HepG2 (cell line): Measurements from ENCODE around the gene RASSF4. TPM values are rescaled to one million over a fixed set of nuclear protein-coding genes. Genes with fewer than 3 reads are reported as not detected.

Source experiments
- EHMT2 ChIP-seq: fragments of 200-600 bp; sonication (generic); IDR thresholded peaks from 2 replicates; pipeline ENCODE4 v1.7.0; 2017; ENCODE audit warnings: antibody characterized with exemption, low read depth, low read length, borderline replicate concordance
- EP300 ChIP-seq, 3 experiments: sonication (generic) in 1 of 3; formaldehyde crosslinking in 1 of 3; IDR thresholded peaks; 2 replicates each; pipeline versions ENCODE4 v1.5.1 to v1.6.1; 2011 to 2020; ENCODE audit warnings: low read depth in 2 of 3, low read length in 2 of 3, borderline replicate concordance in 1 of 3, improper control_type of control experiment in 1 of 3, mild to moderate bottlenecking in 1 of 3, missing genetic modification reagents in 1 of 3, moderate library complexity in 1 of 3
- FOXO1 ChIP-seq: sonication (generic); formaldehyde crosslinking; IDR thresholded peaks from 2 replicates; pipeline ENCODE4 v1.4.0; 2020; ENCODE audit warnings: missing genetic modification reagents
- IRF2 ChIP-seq: IDR thresholded peaks from 2 replicates; pipeline ENCODE4 v1.6.1; 2018; ENCODE audit warnings: missing genetic modification reagents, missing compliant biosample characterization
- KLF12 ChIP-seq: sonication (generic); formaldehyde crosslinking; IDR thresholded peaks from 2 replicates; pipeline ENCODE4 v1.4.0; 2020; ENCODE audit warnings: missing genetic modification reagents, borderline replicate concordance
- PITX1 ChIP-seq: sonication (generic); formaldehyde crosslinking; IDR thresholded peaks from 2 replicates; pipeline ENCODE4 v1.5.1; 2020; ENCODE audit warnings: mild to moderate bottlenecking, missing genetic modification reagents
- RFXANK ChIP-seq: IDR thresholded peaks from 2 replicates; pipeline ENCODE4 v1.6.1; 2016
- SMARCE1 ChIP-seq: fragments of 450-650 bp; IDR thresholded peaks from 2 replicates; pipeline ENCODE4 v1.6.1; 2017; ENCODE audit warnings: borderline replicate concordance
- SMC3 ChIP-seq: IDR thresholded peaks from 2 replicates; pipeline ENCODE4 v1.6.1; 2011; ENCODE audit warnings: low read length, improper control_type of control experiment
- ZNF343 ChIP-seq: sonication (generic); formaldehyde crosslinking; IDR thresholded peaks from 2 replicates; pipeline ENCODE4 v1.4.0; 2020; ENCODE audit warnings: mild to moderate bottlenecking, missing genetic modification reagents
- ZNF547 ChIP-seq: sonication (generic); formaldehyde crosslinking; IDR thresholded peaks from 2 replicates; pipeline ENCODE4 v1.5.1; 2020; ENCODE audit warnings: mild to moderate bottlenecking, missing genetic modification reagents
- ZNF552 ChIP-seq: sonication (generic); formaldehyde crosslinking; IDR thresholded peaks from 2 replicates; pipeline ENCODE4 v1.9.0; 2022; ENCODE audit warnings: missing genetic modification reagents, mild to moderate bottlenecking, borderline replicate concordance
- ZNF615 ChIP-seq: sonication (generic); formaldehyde crosslinking; IDR thresholded peaks from 2 replicates; pipeline ENCODE4 v1.5.0; 2020; ENCODE audit warnings: mild to moderate bottlenecking, missing genetic modification reagents, borderline replicate concordance
- ZNF777 ChIP-seq: sonication (generic); formaldehyde crosslinking; IDR thresholded peaks from 2 replicates; pipeline ENCODE4 v1.4.0; 2020; ENCODE audit warnings: missing genetic modification reagents
- ZSCAN9 ChIP-seq: IDR thresholded peaks from 2 replicates; pipeline ENCODE4 v1.6.1; 2016; ENCODE audit warnings: borderline replicate concordance
- polyA plus RNA-seq, 8 experiments: library from polyadenylated mRNA; depleted of rRNA in 3 of 8; stranded (reverse) in 7 of 8; unstranded in 1 of 8; fragments of >200 nt; fragmentation: Illumina TruSeq in 4 of 8; extraction: Trizol in 4 of 8; gene quantifications; 2 replicates each; pipeline versions ENCODE4 v1.2.1 to v1.2.3, GENCODE V29; 2011 to 2016; ENCODE audit warnings: low read depth in 4 of 8, missing spikeins in 1 of 8, mixed read lengths in 1 of 8; ENCODE audit not compliant: insufficient read depth in 1 of 8
- total RNA-seq, 5 experiments: library from RNA; depleted of rRNA; stranded (reverse); fragments of >200 nt; fragmentation: Illumina TruSeq; extraction: Trizol; gene quantifications; 2 replicates each; pipeline ENCODE4 v1.2.3, GENCODE V29; 2016; ENCODE audit warnings: low read depth in 1 of 5
- TF ChIP-seq, protein P1 (sequence below): sonication (generic); formaldehyde crosslinking; IDR thresholded peaks from 2 replicates; pipeline ENCODE4 v1.5.1; 2020; ENCODE audit warnings: mild to moderate bottlenecking, missing genetic modification reagents, borderline replicate concordance
- TF ChIP-seq, protein P2 (sequence below), 2 experiments: IDR thresholded peaks; 2 replicates each; pipeline ENCODE4 v1.6.1; 2011 to 2012; ENCODE audit warnings: low read length in 2 of 2, borderline replicate concordance in 1 of 2, low read depth in 1 of 2, mild to moderate bottlenecking in 1 of 2, moderate library complexity in 1 of 2
- TF ChIP-seq, protein P3 (sequence below): IDR thresholded peaks from 2 replicates; pipeline ENCODE4 v1.6.1; 2016; ENCODE audit warnings: mild to moderate bottlenecking

Gene RASSF4
- total and polyA plus RNA-seq, 2 of the 13 experiments (the other 11 are each of a cell fraction or from before 2014, with no cell fraction given) = 34.0 to 51.7 TPM

DNA sequence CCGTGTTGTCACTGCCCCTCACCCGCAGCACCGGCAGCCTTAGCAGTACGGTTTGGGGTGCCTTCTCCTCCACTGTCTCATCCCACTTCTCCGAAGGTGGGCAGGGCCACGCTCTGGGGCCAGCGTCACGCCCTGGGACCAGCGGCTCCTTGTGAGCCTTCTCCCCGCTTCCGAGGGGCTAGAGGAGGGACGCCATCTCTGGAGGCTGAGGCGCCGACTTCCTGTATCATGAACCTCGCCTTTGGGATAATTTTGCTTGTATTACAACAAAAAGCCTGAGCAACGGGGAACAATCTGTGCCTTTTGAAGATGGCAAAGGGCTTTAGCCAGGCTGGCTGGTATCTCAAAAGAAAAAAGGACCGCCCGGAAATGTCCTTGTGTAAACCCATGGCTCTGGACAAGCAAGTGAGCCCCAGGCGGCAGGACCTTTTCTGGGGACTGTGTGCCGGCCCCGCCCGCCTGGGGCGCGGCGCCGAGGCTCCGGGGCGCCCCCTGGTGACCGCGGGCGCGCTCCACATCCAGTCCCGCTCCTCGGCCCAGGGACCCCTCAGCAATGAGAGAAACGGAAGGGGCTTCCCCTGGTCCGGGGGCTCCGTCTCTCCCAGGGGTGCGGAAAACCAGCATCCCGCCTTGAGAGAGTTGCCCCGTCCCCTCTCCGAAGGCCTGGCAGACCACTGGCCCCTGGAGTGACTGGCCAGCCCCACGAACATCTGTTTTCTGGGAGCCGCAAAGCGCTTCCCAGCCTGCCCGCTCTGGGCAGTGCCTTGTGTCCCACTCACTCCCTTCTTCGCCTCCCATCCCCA, 15.2 kb downstream of the RASSF4 start (continued):
- peak in 1 of 2 experiments; percentile 33; a peak in 1 of 4 replicates for TF ChIP-seq EP300 (IDR thresholded peaks at IDR 0.05; ENCODE audit: low read depth in 2 of 2, low read length in 2 of 2)
- TF ChIP-seq EP300 (CRISPR knock-in tag; IDR thresholded peaks at IDR 0.05; ENCODE audit: borderline replicate concordance) = no peak
- TF ChIP-seq PITX1 (CRISPR knock-in tag) = no peak
- no peak for TF ChIP-seq ZNF777 (CRISPR knock-in tag)
- TF ChIP-seq KLF12 (CRISPR knock-in tag) = peak; percentile 63; the same call in 1 of the 2 replicates
- TF ChIP-seq, protein P1, sequence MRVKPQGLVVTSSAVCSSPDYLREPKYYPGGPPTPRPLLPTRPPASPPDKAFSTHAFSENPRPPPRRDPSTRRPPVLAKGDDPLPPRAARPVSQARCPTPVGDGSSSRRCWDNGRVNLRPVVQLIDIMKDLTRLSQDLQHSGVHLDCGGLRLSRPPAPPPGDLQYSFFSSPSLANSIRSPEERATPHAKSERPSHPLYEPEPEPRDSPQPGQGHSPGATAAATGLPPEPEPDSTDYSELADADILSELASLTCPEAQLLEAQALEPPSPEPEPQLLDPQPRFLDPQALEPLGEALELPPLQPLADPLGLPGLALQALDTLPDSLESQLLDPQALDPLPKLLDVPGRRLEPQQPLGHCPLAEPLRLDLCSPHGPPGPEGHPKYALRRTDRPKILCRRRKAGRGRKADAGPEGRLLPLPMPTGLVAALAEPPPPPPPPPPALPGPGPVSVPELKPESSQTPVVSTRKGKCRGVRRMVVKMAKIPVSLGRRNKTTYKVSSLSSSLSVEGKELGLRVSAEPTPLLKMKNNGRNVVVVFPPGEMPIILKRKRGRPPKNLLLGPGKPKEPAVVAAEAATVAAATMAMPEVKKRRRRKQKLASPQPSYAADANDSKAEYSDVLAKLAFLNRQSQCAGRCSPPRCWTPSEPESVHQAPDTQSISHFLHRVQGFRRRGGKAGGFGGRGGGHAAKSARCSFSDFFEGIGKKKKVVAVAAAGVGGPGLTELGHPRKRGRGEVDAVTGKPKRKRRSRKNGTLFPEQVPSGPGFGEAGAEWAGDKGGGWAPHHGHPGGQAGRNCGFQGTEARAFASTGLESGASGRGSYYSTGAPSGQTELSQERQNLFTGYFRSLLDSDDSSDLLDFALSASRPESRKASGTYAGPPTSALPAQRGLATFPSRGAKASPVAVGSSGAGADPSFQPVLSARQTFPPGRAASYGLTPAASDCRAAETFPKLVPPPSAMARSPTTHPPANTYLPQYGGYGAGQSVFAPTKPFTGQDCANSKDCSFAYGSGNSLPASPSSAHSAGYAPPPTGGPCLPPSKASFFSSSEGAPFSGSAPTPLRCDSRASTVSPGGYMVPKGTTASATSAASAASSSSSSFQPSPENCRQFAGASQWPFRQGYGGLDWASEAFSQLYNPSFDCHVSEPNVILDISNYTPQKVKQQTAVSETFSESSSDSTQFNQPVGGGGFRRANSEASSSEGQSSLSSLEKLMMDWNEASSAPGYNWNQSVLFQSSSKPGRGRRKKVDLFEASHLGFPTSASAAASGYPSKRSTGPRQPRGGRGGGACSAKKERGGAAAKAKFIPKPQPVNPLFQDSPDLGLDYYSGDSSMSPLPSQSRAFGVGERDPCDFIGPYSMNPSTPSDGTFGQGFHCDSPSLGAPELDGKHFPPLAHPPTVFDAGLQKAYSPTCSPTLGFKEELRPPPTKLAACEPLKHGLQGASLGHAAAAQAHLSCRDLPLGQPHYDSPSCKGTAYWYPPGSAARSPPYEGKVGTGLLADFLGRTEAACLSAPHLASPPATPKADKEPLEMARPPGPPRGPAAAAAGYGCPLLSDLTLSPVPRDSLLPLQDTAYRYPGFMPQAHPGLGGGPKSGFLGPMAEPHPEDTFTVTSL (CRISPR knock-in tag) = no peak
- TF ChIP-seq FOXO1 (CRISPR knock-in tag) = peak; percentile 31; the same call in 1 of the 2 replicates
- peak; percentile 47; the same call in 1 of the 2 replicates for TF ChIP-seq IRF2 (CRISPR knock-in tag)
- TF ChIP-seq SMC3 = no peak; the same call in 1 of the 2 replicates
- TF ChIP-seq, protein P2, sequence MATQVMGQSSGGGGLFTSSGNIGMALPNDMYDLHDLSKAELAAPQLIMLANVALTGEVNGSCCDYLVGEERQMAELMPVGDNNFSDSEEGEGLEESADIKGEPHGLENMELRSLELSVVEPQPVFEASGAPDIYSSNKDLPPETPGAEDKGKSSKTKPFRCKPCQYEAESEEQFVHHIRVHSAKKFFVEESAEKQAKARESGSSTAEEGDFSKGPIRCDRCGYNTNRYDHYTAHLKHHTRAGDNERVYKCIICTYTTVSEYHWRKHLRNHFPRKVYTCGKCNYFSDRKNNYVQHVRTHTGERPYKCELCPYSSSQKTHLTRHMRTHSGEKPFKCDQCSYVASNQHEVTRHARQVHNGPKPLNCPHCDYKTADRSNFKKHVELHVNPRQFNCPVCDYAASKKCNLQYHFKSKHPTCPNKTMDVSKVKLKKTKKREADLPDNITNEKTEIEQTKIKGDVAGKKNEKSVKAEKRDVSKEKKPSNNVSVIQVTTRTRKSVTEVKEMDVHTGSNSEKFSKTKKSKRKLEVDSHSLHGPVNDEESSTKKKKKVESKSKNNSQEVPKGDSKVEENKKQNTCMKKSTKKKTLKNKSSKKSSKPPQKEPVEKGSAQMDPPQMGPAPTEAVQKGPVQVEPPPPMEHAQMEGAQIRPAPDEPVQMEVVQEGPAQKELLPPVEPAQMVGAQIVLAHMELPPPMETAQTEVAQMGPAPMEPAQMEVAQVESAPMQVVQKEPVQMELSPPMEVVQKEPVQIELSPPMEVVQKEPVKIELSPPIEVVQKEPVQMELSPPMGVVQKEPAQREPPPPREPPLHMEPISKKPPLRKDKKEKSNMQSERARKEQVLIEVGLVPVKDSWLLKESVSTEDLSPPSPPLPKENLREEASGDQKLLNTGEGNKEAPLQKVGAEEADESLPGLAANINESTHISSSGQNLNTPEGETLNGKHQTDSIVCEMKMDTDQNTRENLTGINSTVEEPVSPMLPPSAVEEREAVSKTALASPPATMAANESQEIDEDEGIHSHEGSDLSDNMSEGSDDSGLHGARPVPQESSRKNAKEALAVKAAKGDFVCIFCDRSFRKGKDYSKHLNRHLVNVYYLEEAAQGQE (IDR thresholded peaks at IDR 0.05; ENCODE audit: borderline replicate concordance in 1 of 2, low read depth in 1 of 2, low read length in 2 of 2) = no peak
- no peak for TF ChIP-seq ZNF615 (CRISPR knock-in tag)
- 0 out of 2 replicates have a peak, but pooled peaks have one; percentile 19 for TF ChIP-seq ZNF552
- no peak; the same call in 1 of the 2 replicates for TF ChIP-seq ZSCAN9 (CRISPR knock-in tag)
- no peak for TF ChIP-seq RFXANK (CRISPR knock-in tag)
- TF ChIP-seq ZNF343 = no peak
- TF ChIP-seq ZNF547 (CRISPR knock-in tag) = no peak
- no peak for TF ChIP-seq SMARCE1
- no peak for TF ChIP-seq EHMT2
- TF ChIP-seq, protein P3, sequence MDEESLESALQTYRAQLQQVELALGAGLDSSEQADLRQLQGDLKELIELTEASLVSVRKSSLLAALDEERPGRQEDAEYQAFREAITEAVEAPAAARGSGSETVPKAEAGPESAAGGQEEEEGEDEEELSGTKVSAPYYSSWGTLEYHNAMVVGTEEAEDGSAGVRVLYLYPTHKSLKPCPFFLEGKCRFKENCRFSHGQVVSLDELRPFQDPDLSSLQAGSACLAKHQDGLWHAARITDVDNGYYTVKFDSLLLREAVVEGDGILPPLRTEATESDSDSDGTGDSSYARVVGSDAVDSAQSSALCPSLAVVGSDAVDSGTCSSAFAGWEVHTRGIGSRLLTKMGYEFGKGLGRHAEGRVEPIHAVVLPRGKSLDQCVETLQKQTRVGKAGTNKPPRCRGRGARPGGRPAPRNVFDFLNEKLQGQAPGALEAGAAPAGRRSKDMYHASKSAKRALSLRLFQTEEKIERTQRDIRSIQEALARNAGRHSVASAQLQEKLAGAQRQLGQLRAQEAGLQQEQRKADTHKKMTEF (CRISPR knock-in tag) = peak; percentile 63; the same call in 1 of the 2 replicates
